Fibroblast of mammary gland (primary cell): ENCODE measurements around the gene IGIP.

ENCODE experiments used
- DNase-seq: peaks from one replicate; pipeline ENCODE4 v3.0.0-alpha.2; 2010; ENCODE audit warnings: low read depth
- H3K4me3 ChIP-seq: 2 replicates; pipeline ENCODE4 v1.5.1; 2011; ENCODE audit warnings: low read depth, mild to moderate bottlenecking, low read length, moderate library complexity; ENCODE audit not compliant: control insufficient read depth
- CTCF ChIP-seq: conservative IDR thresholded peaks from 2 replicates; pipeline ENCODE4 v1.5.1; 2011; ENCODE audit warnings: low read depth, low read length, inconsistent platforms; ENCODE audit not compliant: control insufficient read depth, insufficient read depth

The IGIP gene

GRCh38 chr5:140145818-140146522 lies 20.2 kb downstream of the IGIP start:
- peak; percentile 56 for DNase-seq
- TF ChIP-seq CTCF, result no peak
- H3K4me3 ChIP-seq, result peak overlapping the region; percentile 35

GRCh38 chr5:140146523-140146842 lies 20.7 kb downstream of the IGIP start:
- no peak for TF ChIP-seq CTCF
- H3K4me3 ChIP-seq, result no peak overlapping the region
- DNase-seq, result no peak

DNA sequence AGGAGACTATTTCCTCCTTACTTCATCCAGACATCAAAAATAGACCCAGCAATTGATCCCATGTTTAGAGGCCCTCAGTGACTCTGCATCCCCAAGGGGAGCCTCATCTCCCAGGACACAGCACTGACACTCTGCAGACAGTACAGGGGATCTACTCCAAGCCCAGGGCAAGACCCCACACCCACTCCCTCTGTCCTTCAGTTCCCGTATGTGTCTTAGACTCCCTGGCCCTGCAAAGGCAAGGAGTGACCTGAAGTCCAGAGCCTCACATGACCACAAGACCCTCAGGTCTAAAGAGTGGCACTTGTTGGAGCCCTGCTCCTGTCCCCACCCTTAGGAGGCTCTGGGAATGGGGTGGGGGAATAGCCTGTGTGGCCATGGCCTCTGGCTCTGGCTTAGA lies 21.7 kb downstream of the IGIP start:
- H3K4me3 ChIP-seq, result no peak overlapping the region
- DNase-seq, result no peak
- no peak for TF ChIP-seq CTCF

GRCh38 chr5:140148508-140148907 lies 22.8 kb downstream of the IGIP start:
- H3K4me3 ChIP-seq, result no peak overlapping the region
- peak; percentile 9 for DNase-seq
- TF ChIP-seq CTCF, result no peak

DNA sequence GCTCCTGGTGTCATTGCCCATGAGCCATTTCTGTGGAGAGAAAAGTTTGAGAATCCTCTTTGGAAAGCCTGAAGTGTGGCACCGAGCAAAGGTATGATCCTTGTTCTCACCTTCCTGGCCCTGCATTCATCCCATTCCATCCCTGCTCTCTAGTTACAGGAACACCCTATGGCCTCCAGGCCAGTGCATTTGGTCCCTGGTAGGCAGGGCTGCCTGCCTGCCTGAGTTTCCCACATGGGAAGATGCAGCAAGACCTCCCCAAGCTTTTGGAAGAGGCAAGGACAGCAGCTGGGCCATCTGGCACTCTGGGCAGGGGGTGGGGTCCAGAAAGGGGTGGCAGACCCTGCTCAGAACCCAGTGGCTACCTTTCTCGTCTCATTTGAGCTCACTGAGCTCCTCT lies 24.5 kb downstream of the IGIP start:
- DNase-seq, result no peak
- no peak overlapping the region for H3K4me3 ChIP-seq
- no peak for TF ChIP-seq CTCF

DNA sequence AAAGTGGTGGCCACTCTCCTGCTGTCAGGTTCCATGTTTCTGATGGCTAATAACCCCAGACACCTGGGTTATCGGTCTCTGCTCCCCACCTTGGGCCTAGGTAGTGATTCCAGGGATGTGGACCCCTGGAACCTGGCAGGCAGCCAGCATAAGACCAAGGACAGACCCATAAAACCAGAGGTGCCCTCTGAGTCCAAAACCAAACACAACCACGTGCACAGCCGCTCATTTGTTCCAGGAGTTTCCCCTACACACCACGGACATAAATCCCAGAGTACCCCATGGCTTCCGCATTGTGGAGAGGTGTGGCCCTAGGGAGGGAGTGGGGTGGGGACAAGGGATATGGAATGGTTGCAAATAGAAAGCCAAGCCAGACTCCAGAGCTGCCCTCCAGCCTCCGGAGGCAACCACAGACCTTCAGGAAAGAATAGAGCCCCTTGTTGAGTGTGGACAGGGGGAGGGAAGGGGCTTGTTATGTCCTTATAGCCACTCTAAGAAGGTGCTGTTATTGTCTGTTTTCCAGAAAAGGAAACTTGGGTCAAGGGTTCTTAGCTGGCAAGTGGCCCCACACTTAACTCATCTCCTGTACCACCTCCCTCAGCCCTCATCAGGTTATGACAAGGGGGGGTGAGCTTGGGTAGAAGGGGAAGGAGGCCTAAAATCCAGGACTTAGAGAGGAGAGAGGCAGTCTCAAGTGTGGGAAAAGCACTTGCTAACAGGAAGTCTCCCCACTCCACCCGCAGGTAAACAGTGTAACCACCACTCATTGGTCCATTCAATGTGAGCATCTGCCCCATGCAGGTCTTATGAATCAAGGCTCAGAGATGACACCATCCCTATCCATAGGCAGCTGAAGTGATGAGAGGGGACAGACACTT lies 25.6 kb downstream of the IGIP start:
- no peak for TF ChIP-seq CTCF
- no peak for DNase-seq
- no peak overlapping the region for H3K4me3 ChIP-seq
